MM.1S (cell line): ENCODE measurements around the gene ZNF469.
"Not testable (repeated sequence)": the region's sequence is repeated elsewhere in the genome, so short reads cannot be mapped to it uniquely, and the experiment has no call there.

ENCODE experiments used
- EZH2 ChIP-seq: fragments of 300-600 bp; sonication (generic); optimal IDR thresholded peaks from 2 replicates; pipeline ENCODE3; 2017; ENCODE audit warnings: low read depth, mild to moderate bottlenecking, antibody characterized with exemption, low read length, mixed read lengths
- TF ChIP-seq, protein P1 (sequence below): fragments of 300-600 bp; sonication (generic); IDR thresholded peaks from 2 replicates; pipeline ENCODE4 v1.5.1; 2016; ENCODE audit warnings: antibody characterized with exemption, low read length, mixed read lengths

DNA sequence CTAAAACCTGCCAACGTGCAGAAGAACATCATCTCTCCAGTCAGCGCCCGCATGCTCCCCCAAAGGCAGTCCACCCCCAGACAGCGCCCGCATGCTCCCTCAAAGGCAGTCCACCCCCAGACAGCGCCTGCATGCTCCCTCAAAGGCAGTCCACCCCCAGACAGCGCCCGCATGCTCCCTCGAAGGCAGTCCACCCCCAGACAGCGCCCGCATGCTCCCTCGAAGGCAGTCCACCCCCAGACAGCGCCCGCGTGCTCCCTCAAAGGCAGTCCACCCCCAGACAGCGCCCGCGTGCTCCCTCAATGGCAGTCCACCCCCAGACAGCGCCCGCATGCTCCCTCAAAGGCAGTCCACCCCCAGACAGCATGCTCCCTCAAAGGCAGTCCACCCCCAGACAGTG lies 22.4 kb upstream of the ZNF469 start:
- TF ChIP-seq, protein P1, sequence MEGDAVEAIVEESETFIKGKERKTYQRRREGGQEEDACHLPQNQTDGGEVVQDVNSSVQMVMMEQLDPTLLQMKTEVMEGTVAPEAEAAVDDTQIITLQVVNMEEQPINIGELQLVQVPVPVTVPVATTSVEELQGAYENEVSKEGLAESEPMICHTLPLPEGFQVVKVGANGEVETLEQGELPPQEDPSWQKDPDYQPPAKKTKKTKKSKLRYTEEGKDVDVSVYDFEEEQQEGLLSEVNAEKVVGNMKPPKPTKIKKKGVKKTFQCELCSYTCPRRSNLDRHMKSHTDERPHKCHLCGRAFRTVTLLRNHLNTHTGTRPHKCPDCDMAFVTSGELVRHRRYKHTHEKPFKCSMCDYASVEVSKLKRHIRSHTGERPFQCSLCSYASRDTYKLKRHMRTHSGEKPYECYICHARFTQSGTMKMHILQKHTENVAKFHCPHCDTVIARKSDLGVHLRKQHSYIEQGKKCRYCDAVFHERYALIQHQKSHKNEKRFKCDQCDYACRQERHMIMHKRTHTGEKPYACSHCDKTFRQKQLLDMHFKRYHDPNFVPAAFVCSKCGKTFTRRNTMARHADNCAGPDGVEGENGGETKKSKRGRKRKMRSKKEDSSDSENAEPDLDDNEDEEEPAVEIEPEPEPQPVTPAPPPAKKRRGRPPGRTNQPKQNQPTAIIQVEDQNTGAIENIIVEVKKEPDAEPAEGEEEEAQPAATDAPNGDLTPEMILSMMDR: not testable (repeated sequence)
- not testable (repeated sequence) for TF ChIP-seq EZH2
